ENCODE measurements around the gene OR51G1.

Gene OR51G1

DNA sequence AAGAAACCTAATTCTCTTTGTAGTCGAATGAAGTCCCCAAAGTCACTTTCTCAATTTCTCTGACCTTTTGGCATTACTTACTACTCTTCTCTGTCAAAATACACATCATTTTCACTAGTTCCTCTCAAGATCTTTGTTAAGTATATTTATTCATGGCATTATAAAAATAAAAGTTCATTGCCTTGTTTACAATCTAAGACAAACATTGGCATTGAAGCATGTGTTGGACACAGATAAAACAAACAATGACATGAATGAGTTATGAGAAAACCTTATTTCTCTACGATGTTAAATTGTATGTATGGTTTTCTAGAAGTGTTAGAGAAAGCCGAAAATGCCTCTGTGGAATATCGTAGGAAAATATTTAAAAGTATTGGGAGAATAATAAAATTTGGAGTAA lies 8.6 kb upstream of the OR51G1 start:
- Histone ChIP-seq H3K27ac (ENCODE audit: low read depth, low read length) (no peak overlapping the region), H3F3A (ENCODE audit: control insufficient read depth, insufficient read depth) (no peaks in the 10 kb centered on the region)

DNA sequence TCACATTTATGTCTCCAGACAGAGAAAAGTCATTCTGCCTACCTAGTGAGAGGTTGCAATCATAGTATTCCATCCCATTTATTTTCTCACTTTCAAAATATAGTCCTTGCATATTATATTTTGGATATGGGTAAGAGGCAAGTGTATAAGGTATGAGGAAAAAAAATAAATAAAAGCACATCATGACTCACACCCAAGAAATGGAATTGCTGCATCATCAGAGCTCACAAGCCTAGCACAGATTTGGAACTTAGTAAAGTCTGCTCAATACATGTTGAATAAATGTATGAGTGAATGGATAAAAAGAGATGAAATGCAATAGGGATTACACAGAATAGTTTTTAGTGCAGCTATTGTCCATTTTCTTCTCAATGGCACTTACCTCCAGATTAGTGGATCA lies 2.5 kb upstream of the OR51G1 start:
- no peak overlapping the region for H3K27ac ChIP-seq (ENCODE audit: low read depth, low read length)
- no peaks in the 10 kb centered on the region for H3K79me2 ChIP-seq (ENCODE audit: control insufficient read depth, low read length)
- H4K20me1 ChIP-seq (ENCODE audit: control insufficient read depth, insufficient read depth, low read depth, low read length), result no peaks in the 10 kb centered on the region
- no peaks in the 10 kb centered on the region for H3F3A ChIP-seq (ENCODE audit: control insufficient read depth, insufficient read depth)
- H3K4me3 ChIP-seq (ENCODE audit: low read length), result no peak overlapping the region
- no peaks in the 10 kb centered on the region for H3K4me1 ChIP-seq (ENCODE audit: control insufficient read depth, low read length)
- no peaks in the 10 kb centered on the region for H3K9me3 ChIP-seq (ENCODE audit: control insufficient read depth, insufficient read depth, low read length)
- H3K36me3 ChIP-seq (ENCODE audit: control insufficient read depth, low read length), result no peaks in the 10 kb centered on the region
- TF ChIP-seq, protein P1, sequence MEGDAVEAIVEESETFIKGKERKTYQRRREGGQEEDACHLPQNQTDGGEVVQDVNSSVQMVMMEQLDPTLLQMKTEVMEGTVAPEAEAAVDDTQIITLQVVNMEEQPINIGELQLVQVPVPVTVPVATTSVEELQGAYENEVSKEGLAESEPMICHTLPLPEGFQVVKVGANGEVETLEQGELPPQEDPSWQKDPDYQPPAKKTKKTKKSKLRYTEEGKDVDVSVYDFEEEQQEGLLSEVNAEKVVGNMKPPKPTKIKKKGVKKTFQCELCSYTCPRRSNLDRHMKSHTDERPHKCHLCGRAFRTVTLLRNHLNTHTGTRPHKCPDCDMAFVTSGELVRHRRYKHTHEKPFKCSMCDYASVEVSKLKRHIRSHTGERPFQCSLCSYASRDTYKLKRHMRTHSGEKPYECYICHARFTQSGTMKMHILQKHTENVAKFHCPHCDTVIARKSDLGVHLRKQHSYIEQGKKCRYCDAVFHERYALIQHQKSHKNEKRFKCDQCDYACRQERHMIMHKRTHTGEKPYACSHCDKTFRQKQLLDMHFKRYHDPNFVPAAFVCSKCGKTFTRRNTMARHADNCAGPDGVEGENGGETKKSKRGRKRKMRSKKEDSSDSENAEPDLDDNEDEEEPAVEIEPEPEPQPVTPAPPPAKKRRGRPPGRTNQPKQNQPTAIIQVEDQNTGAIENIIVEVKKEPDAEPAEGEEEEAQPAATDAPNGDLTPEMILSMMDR (IDR thresholded peaks at IDR 0.05; ENCODE audit: low read depth, low read length, poor library complexity, severe bottlenecking), result no peak
- TF ChIP-seq EZH2phosphoT487 (IDR thresholded peaks at IDR 0.05; ENCODE audit: borderline replicate concordance, low read length), result no peak
- no peak overlapping the region for H3K4me2 ChIP-seq (ENCODE audit: low read length)
- H3K9me2 ChIP-seq (replicated peaks; ENCODE audit: control insufficient read depth, low read length), result no peaks in the 10 kb centered on the region
- H3K27me3 ChIP-seq (ENCODE audit: control insufficient read depth, low read length), result no peaks in the 10 kb centered on the region

More for the DNA sequence above, 8.6 kb upstream of the OR51G1 start:
- Histone ChIP-seq H3K4me3 (ENCODE audit: low read length) (no peak overlapping the region), H4K20me1 (ENCODE audit: control insufficient read depth, insufficient read depth, low read depth, low read length) (no peaks in the 10 kb centered on the region), H3K9me3 (ENCODE audit: control insufficient read depth, insufficient read depth, low read length) (no peaks in the 10 kb centered on the region), H3K36me3 (ENCODE audit: control insufficient read depth, low read length) (no peaks in the 10 kb centered on the region), H3K79me2 (ENCODE audit: control insufficient read depth, low read length) (no peaks in the 10 kb centered on the region), H3K27me3 (ENCODE audit: control insufficient read depth, low read length) (no peaks in the 10 kb centered on the region), H3K9me2 (replicated peaks; ENCODE audit: control insufficient read depth, low read length) (no peaks in the 10 kb centered on the region), H3K4me2 (ENCODE audit: low read length) (no peak overlapping the region), H3K4me1 (ENCODE audit: control insufficient read depth, low read length) (no peaks in the 10 kb centered on the region)
- TF ChIP-seq, protein P1 (IDR thresholded peaks at IDR 0.05; ENCODE audit: low read depth, low read length, poor library complexity, severe bottlenecking), result no peak
- no peak for TF ChIP-seq EZH2phosphoT487 (IDR thresholded peaks at IDR 0.05; ENCODE audit: borderline replicate concordance, low read length)

DNA sequence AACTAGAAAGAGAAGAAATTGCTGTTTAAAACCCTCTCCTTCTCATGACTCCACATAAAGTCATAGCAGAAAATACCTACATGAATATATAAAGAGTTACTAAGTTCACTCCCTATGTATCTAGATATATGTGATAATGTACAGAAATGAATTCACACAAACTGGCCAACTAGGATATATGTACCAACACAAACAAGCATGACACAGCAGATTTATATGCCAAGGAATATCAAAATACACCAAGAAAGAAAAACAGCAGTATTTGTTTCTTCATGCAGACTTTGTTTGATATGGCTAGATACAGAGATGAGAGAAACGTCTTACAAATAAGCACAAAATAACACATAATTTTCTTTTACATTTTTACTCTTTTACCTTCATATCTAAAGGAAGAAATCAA lies 1.8 kb downstream of the OR51G1 start:
- Histone ChIP-seq H3K27ac (ENCODE audit: low read depth, low read length) (no peak overlapping the region), H3K79me2 (ENCODE audit: control insufficient read depth, low read length) (no peaks in the 10 kb centered on the region), H4K20me1 (ENCODE audit: control insufficient read depth, insufficient read depth, low read depth, low read length) (no peaks in the 10 kb centered on the region), H3K4me2 (ENCODE audit: low read length) (no peak overlapping the region), H3K4me3 (ENCODE audit: low read length) (no peak overlapping the region), H3K36me3 (ENCODE audit: control insufficient read depth, low read length) (no peaks in the 10 kb centered on the region), H3K9me2 (replicated peaks; ENCODE audit: control insufficient read depth, low read length) (no peaks in the 10 kb centered on the region), H3K9me3 (ENCODE audit: control insufficient read depth, insufficient read depth, low read length) (no peaks in the 10 kb centered on the region), H3F3A (ENCODE audit: control insufficient read depth, insufficient read depth) (no peaks in the 10 kb centered on the region), H3K4me1 (ENCODE audit: control insufficient read depth, low read length) (no peaks in the 10 kb centered on the region), H3K27me3 (ENCODE audit: control insufficient read depth, low read length) (no peaks in the 10 kb centered on the region)
- TF ChIP-seq, protein P1 (IDR thresholded peaks at IDR 0.05; ENCODE audit: low read depth, low read length, poor library complexity, severe bottlenecking), result no peak
- TF ChIP-seq EZH2phosphoT487 (IDR thresholded peaks at IDR 0.05; ENCODE audit: borderline replicate concordance, low read length), result no peak

DNA sequence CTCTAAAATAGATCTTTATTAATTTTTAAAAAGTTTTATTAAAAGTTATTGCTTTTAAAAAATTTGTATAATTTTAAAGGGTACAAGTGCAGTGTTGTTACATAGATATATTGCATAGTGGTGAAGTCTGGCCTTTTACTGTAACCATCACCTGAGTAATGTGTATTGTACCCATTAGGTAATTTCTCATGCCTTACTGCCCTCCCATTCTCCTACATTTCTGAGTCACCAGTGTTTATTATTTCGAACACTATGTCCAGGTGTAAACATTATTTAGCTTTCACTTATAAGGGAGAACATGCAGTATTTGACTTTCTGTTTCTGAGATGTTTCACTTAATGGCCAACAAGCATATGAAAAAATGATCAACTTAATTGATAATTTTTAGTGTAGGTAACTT lies 2.3 kb downstream of the OR51G1 start:
- H3K4me1 ChIP-seq (ENCODE audit: control insufficient read depth, low read length), result no peaks in the 10 kb centered on the region
- H3K9me2 ChIP-seq (replicated peaks; ENCODE audit: control insufficient read depth, low read length), result no peaks in the 10 kb centered on the region
- no peaks in the 10 kb centered on the region for H3K36me3 ChIP-seq (ENCODE audit: control insufficient read depth, low read length)
- no peak overlapping the region for H3K4me2 ChIP-seq (ENCODE audit: low read length)
- no peak overlapping the region for H3K4me3 ChIP-seq (ENCODE audit: low read length)
- H4K20me1 ChIP-seq (ENCODE audit: control insufficient read depth, insufficient read depth, low read depth, low read length), result no peaks in the 10 kb centered on the region
- TF ChIP-seq, protein P1 (IDR thresholded peaks at IDR 0.05; ENCODE audit: low read depth, low read length, poor library complexity, severe bottlenecking), result no peak
- no peak for TF ChIP-seq EZH2phosphoT487 (IDR thresholded peaks at IDR 0.05; ENCODE audit: borderline replicate concordance, low read length)
- H3K9me3 ChIP-seq (ENCODE audit: control insufficient read depth, insufficient read depth, low read length), result no peaks in the 10 kb centered on the region
- H3K27ac ChIP-seq (ENCODE audit: low read depth, low read length), result no peak overlapping the region
- no peaks in the 10 kb centered on the region for H3K27me3 ChIP-seq (ENCODE audit: control insufficient read depth, low read length)
- H3K79me2 ChIP-seq (ENCODE audit: control insufficient read depth, low read length), result no peaks in the 10 kb centered on the region
- no peaks in the 10 kb centered on the region for H3F3A ChIP-seq (ENCODE audit: control insufficient read depth, insufficient read depth)

All from DOHH2 (cell line).